ENCODE measurements around the gene FBXO31.
"Not testable (repeated sequence)": the region's sequence is repeated elsewhere in the genome, so short reads cannot be mapped to it uniquely, and the experiment has no call there.

FBXO31 gene

GRCh38 chr16:87382023-87382785 lies 1.4 kb downstream of the FBXO31 start:
- no peak for DNase-seq

- DNase-seq: peak in 1 of 5 donors; percentile 25
Observed at GRCh38 chr16:87380881-87381280, 2.7 kb downstream of the FBXO31 start.

- DNase-seq: no peak
Observed at GRCh38 chr16:87380403-87380802, 3.2 kb downstream of the FBXO31 start.

GRCh38 chr16:87379312-87379752 lies 4.2 kb downstream of the FBXO31 start:
- DNase-seq: not testable (repeated sequence)

- DNase-seq: no peak
Observed at GRCh38 chr16:87376660-87377059, 6.9 kb downstream of the FBXO31 start.

GRCh38 chr16:87375426-87376135 lies 8.0 kb downstream of the FBXO31 start:
- DNase-seq: no peak

GRCh38 chr16:87374313-87374712 lies 9.3 kb downstream of the FBXO31 start:
- DNase-seq: no peak

- DNase-seq: no peak
Observed at GRCh38 chr16:87372305-87372704, 11.3 kb downstream of the FBXO31 start.

GRCh38 chr16:87371261-87371866 lies 12.2 kb downstream of the FBXO31 start:
- DNase-seq: no peak

- DNase-seq: no peak
Observed at GRCh38 chr16:87369796-87370719, 13.5 kb downstream of the FBXO31 start.

- DNase-seq: no peak
Observed at GRCh38 chr16:87369117-87369765, 14.3 kb downstream of the FBXO31 start.

- DNase-seq: no peak
Observed at GRCh38 chr16:87368029-87368770, 15.4 kb downstream of the FBXO31 start.

GRCh38 chr16:87367529-87367928 lies 16.0 kb downstream of the FBXO31 start:
- DNase-seq: no peak

GRCh38 chr16:87366930-87367329 lies 16.6 kb downstream of the FBXO31 start:
- no peak for DNase-seq

GRCh38 chr16:87366288-87366687 lies 17.3 kb downstream of the FBXO31 start:
- no peak for DNase-seq

GRCh38 chr16:87365021-87365713 lies 18.4 kb downstream of the FBXO31 start:
- DNase-seq: no peak

- no peak for DNase-seq
Observed at GRCh38 chr16:87363771-87364455, 19.7 kb downstream of the FBXO31 start.

- not testable (repeated sequence) for DNase-seq
Observed at GRCh38 chr16:87362828-87363559, 20.6 kb downstream of the FBXO31 start.

- no peak for DNase-seq
Observed at GRCh38 chr16:87361916-87362619, 21.5 kb downstream of the FBXO31 start.
